NCI-H2196 (cell line): ENCODE data around the gene PTPRN2.
"Not testable (repeated sequence)": the region's sequence is repeated elsewhere in the genome, so short reads cannot be mapped to it uniquely, and the experiment has no call there.

Experiments
- DNase-seq: peaks from one replicate; lab custom pipeline; 2025; ENCODE audit not compliant: unreplicated experiment; lab: John Stamatoyannopoulos, UW

Gene PTPRN2

GRCh38 chr7:157901816-157902610, 685.6 kb downstream of the PTPRN2 start:
- not testable (repeated sequence) for DNase-seq

DNA sequence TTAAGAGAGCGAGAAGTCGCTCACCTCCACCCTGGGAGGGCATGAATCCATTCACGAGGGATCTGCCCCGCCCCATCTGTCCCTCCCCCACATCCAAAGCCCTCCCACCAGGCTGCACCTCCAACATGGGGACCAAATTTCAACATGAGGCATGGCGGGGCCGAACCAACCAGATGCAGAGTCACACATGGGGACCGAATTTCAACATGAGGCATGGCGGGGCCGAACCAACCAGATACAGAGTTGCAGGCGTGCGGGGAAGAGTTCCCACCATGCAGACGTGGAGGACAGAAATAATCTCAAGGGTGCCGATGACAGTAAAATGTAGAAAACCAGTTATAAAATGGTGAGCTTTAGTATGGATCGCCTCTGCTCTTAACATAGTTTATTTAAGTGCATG, 686.5 kb downstream of the PTPRN2 start:
- DNase-seq = no peak

GRCh38 chr7:157900556-157900955, 687.1 kb downstream of the PTPRN2 start:
- no peak for DNase-seq

GRCh38 chr7:157900011-157900410, 687.6 kb downstream of the PTPRN2 start:
- DNase-seq = peak; percentile 37

DNA sequence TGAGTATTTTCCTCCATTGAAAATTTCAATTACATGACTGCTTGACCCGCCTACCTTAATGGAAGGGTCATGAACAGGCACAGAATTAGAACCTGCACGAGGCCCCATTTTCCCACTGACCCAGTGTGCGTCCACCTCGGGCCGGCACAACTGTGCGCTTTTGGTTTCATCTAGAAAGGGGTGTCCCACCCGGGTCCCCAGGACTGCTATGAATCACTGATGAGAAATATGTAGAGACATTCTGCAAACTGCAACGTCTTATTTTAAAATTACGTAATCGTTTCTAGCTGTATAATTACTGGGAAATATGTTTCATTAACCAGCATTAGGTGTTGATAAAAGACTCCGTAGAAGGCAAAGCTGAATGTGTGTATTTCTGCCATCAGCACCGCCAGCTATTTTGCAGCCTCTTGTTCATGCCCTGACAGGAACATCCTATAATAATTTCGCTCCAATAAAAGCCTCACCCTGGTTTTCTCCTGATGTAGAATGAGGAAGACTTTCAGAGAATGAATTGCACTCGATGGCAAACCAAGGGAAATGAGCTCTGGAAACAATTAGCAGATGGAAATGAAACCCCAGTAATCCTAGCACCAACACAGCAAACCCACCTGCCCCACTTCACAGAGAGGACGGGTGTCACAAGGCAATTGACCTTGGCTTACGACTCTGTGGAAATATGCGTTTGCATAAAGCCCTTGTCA, 688.7 kb downstream of the PTPRN2 start:
- DNase-seq = no peak

GRCh38 chr7:157898261-157898660, 689.4 kb downstream of the PTPRN2 start:
- no peak for DNase-seq

DNA sequence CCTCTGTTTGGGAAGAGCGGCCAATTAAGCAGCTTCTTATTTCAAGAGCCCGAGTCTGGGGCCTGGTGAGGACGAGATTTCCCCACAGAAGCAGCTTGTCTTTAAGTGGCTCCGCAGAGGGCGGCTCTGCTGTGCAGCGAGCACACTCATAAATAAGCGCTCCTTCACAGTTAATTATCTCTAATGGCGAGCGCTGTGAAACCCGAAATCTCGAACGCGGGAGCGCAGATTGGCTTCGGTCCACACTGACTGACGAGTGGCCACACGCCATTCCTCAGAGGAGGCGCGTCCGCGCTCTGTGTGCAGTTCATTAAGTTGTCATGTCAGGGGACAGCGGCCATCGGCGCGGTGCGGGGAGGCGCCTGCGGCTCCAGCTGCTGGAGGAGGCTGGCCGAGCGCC, 689.9 kb downstream of the PTPRN2 start:
- no peak for DNase-seq

- no peak for DNase-seq
These were observed 690.7 kb downstream of the PTPRN2 start for GRCh38 chr7:157896774-157897555.

GRCh38 chr7:157896376-157896675, 691.3 kb downstream of the PTPRN2 start:
- DNase-seq = not testable (repeated sequence)

DNA sequence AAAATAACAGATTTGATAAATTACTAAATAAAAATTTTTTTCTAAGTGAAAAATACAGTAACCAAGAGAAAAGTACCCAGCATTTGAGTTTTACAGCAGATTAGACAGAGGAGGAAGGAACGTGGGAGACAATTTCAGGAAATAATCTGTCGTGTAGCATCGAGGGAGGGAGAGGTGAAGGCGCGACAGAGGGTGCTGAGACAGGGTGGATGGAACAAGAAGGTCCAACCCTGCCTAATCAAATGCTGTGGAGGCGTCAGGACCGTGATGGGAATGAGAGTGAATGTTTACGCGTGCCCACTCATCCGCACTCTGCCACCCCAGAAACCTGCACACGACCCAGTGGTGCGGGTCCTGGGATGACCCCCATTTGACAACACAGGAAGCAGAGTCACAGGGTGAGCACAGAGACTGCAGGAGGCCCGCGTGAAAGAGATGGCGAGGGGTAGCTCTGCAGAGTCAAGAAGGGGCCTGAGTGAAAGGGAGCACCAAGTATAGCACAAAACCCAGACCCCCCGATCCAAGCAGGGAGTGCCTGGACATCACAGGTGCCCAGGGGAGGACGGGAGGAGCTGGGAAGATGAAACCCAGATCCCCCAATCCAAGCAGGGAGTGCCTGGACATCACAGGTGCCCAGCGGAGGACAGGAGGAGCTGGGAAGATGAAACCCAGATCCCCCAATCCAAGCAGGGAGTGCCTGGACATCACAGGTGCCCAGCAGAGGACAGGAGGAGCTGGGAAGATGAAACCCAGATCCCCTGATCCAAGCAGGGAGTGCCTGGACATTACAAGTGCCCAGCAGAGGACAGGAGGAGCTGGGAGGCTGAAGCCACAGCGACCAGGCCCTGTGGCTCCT, 691.9 kb downstream of the PTPRN2 start:
- DNase-seq = no peak

DNA sequence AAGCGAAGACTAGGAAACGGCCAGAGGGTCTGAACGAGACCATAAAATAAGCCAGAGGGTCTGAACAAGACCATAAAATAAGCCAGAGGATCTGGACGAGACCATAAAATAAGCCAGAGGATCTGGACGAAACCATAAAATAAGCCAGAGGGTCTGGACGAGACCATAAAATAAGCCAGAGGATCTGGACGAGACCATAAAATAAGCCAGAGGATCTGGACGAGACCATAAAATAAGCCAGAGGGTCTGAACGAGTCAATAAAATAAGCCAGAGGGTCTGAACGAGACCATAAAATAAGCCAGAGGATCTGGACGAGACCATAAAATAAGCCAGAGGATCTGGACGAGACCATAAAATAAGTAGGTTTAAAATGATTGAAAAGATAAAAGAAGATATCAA, 692.5 kb downstream of the PTPRN2 start:
- DNase-seq = not testable (repeated sequence)

DNA sequence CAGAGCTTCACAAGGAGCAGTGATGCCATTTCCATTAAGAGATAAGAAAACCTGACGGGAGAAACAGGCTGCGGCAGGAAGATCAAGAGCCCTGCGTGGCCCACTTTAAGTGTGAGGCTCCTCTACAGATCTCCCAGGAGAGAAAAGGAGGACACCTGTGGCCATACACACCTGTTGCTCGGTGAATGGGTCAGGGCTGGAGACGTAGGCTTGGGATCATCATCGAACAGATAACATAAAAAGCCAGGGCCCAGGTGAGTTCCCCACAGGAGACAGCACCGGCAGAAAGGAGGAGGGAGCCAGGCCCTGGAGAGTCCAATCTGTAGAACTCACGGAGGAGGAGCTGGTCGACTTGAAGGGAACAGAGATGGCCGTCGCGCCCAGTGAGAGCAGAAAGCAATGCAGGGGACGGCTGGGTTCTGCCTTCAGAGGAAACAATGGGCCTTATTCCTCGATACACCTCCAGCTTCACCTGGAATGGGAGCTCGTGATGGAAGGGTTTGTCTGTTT, 694.0 kb downstream of the PTPRN2 start:
- no peak for DNase-seq

GRCh38 chr7:157892751-157893523, 694.7 kb downstream of the PTPRN2 start:
- no peak for DNase-seq

DNA sequence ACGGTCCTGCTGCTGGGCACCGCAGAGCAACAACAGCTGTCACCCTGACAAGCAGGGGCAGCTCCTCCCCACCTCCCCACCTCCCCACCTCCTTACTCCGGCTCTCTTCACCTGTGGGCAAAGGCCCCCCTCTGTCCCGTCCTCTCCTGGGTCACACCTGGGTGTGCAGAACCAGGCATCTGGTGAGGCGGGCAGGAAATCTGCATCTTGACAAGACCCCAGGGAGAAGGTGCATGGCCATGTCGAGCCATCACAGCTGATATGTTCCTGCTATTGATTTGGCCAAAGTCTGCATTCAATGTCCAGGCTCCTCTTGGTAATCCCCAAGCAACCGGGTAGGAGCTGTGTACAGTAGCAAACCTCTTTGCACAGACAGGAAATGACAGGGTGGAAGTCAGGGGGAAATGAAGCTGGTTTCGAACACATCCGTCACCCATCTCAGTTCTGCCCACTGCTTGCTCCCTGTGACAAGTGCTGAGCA, 696.7 kb downstream of the PTPRN2 start:
- no peak for DNase-seq

GRCh38 chr7:157889480-157889879, 698.1 kb downstream of the PTPRN2 start:
- DNase-seq = no peak

DNA sequence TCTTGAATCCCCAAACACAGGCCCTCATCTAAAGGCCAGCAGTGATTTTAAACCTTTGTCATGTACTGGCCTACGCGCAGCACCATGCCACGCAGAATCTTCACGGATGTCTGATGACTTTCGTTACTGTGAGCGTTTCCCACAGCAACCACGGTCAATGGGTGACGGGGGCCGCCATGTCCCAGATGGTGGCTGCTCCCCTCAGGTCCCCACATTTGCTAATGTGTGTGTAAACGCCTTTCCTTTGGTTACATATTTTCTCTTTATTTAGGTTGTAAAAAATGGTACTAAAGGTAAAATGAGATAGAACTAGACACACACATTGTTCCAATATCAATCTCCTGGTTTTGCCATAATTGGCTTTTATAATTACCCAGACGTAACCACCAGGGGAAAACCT, 699.0 kb downstream of the PTPRN2 start:
- DNase-seq = no peak

- DNase-seq = no peak
These were observed 700.2 kb downstream of the PTPRN2 start for GRCh38 chr7:157887400-157887799.

- no peak for DNase-seq
These were observed 700.9 kb downstream of the PTPRN2 start for GRCh38 chr7:157886711-157887110.

- DNase-seq = no peak
These were observed 701.4 kb downstream of the PTPRN2 start for GRCh38 chr7:157886266-157886665.

DNA sequence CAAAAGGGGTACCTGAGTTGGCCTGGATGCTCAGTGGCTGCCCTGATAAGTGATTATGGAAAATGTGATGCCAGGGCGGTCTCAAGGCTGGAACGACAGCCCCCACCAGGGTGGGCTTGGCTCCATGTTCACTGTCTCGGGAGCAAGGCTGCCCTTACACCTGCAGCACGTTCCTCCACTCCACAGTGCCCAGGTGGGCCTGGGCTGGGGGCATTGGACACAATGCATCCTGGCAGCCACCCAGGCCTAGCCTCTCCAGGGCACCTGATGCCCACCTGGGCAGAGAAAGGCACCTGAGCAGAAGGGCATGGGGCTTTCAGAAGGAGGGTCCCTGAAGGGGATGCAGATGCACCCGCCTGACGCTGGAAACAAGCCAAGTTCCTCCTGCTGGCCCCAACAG, 702.5 kb downstream of the PTPRN2 start:
- DNase-seq = no peak
